Hepatocyte (in vitro differentiated cells): ENCODE results near the gene RPL18. TPM values are rescaled to one million over a fixed set of nuclear protein-coding genes. Genes with fewer than 3 reads are reported as not detected.

Source experiments
- DNase-seq: peaks from one replicate; pipeline ENCODE4 v3.0.0-alpha.2; 2016; ENCODE audit warnings: low spot score
- H2AFZ ChIP-seq: fragments of 200-600 bp; sonication (generic); 2 replicates; pipeline ENCODE4 v1.6.0; 2016; ENCODE audit warnings: antibody characterized with exemption, mild to moderate bottlenecking
- H3K27ac ChIP-seq: fragments of 200-600 bp; sonication (generic); 2 replicates; pipeline ENCODE4 v1.5.1; 2016; ENCODE audit warnings: mild to moderate bottlenecking
- H3K27me3 ChIP-seq: fragments of 200-600 bp; sonication (generic); 2 replicates; pipeline ENCODE4 v1.6.1; 2016
- H3K36me3 ChIP-seq: fragments of 200-600 bp; sonication (generic); replicated peaks from 2 replicates; pipeline ENCODE4 v1.5.1; 2016; ENCODE audit warnings: low read depth; ENCODE audit not compliant: insufficient read depth
- H3K4me1 ChIP-seq: fragments of 200-600 bp; sonication (generic); 2 replicates; pipeline ENCODE4 v1.5.1; 2016; ENCODE audit warnings: mild to moderate bottlenecking, moderate library complexity; ENCODE audit not compliant: insufficient read depth
- H3K4me2 ChIP-seq: fragments of 200-600 bp; sonication (generic); 2 replicates; pipeline ENCODE4 v1.6.0; 2016
- H3K4me3 ChIP-seq: fragments of 200-600 bp; sonication (generic); 2 replicates; pipeline ENCODE4 v1.5.1; 2016; ENCODE audit warnings: mild to moderate bottlenecking
- H3K79me2 ChIP-seq: fragments of 200-600 bp; sonication (generic); 2 replicates; pipeline ENCODE4 v1.6.0; 2017; ENCODE audit warnings: mild to moderate bottlenecking
- H3K9me2 ChIP-seq: fragments of 200-600 bp; sonication (generic); replicated peaks from 2 replicates; pipeline ENCODE4 v1.6.0; 2017; ENCODE audit warnings: mild to moderate bottlenecking; ENCODE audit not compliant: insufficient read depth
- H3K9me3 ChIP-seq: fragments of 200-600 bp; sonication (generic); 2 replicates; pipeline ENCODE4 v1.5.1; 2016; ENCODE audit warnings: low read depth, mild to moderate bottlenecking
- H4K20me1 ChIP-seq: fragments of 200-600 bp; sonication (generic); 2 replicates; pipeline ENCODE4 v1.6.0; 2016; ENCODE audit warnings: mild to moderate bottlenecking; ENCODE audit not compliant: insufficient read depth, poor library complexity, severe bottlenecking
- CTCF ChIP-seq: fragments of 200-600 bp; sonication (generic); IDR thresholded peaks from 2 replicates; pipeline ENCODE4 v1.5.1; 2016; ENCODE audit warnings: antibody characterized with exemption, mild to moderate bottlenecking; ENCODE audit not compliant: poor library complexity
- EZH2 ChIP-seq: fragments of 200-600 bp; sonication (generic); IDR thresholded peaks from 2 replicates; pipeline ENCODE4 v1.6.1; 2016; ENCODE audit warnings: antibody characterized with exemption, mild to moderate bottlenecking, borderline replicate concordance
- EZH2phosphoT487 ChIP-seq: fragments of 200-600 bp; sonication (generic); IDR thresholded peaks from one replicate; pipeline ENCODE4 v1.6.1; 2018; ENCODE audit warnings: antibody characterized with exemption, mild to moderate bottlenecking, low read depth, moderate library complexity; ENCODE audit not compliant: unreplicated experiment, severe bottlenecking
- WGBS: methylation state at CpG from one replicate; pipeline ENCODE4 v1.1.6; 2016; ENCODE audit warnings: low lambda C conversion rate; ENCODE audit errors: missing lambda C conversion rate; 5-methylcytosine and 5-hydroxymethylcytosine counted together
- polyA plus RNA-seq: library from polyadenylated mRNA; unstranded; fragments of >200 nt; fragmentation: Nextera tagmentation; extraction: Ambion mirVana; gene quantifications from 2 replicates; pipeline ENCODE4 v1.2.1, GENCODE V29; 2016
- total RNA-seq: library from RNA; depleted of rRNA; stranded (reverse); fragments of >200 nt; gene quantifications from 2 replicates; pipeline ENCODE4 v1.2.3, GENCODE V29; 2014

RPL18 gene
- total and polyA plus RNA-seq, 2 experiments from 2014 or later, result 623 to 1,372 TPM

GRCh38 chr19:48650974-48651682 is 32.1 kb upstream of the RPL18 start:
- Histone ChIP-seq H4K20me1 (no peaks in the 10 kb centered on the region), H3K4me2 (no peak overlapping the region), H3K9me2 (no peaks in the 10 kb centered on the region), H2AFZ (no peak overlapping the region), H3K27ac (no peak overlapping the region), H3K4me3 (no peak overlapping the region), H3K4me1 (no peaks in the 10 kb centered on the region), H3K27me3 (no peaks in the 10 kb centered on the region), H3K9me3 (no peaks in the 10 kb centered on the region), H3K79me2 (no peaks in the 10 kb centered on the region), H3K36me3 (no peaks in the 10 kb centered on the region)
- DNase-seq, result no peak
- TF ChIP-seq CTCF (no peak), EZH2phosphoT487 (no peak), EZH2 (no peak)
- WGBS, result 94% methylated on average over 12 of the region's 12 CpGs

- H3K9me3 ChIP-seq, result no peaks in the 10 kb centered on the region
- TF ChIP-seq EZH2, result no peak
- TF ChIP-seq CTCF, result no peak
- TF ChIP-seq EZH2phosphoT487, result no peak
- H3K9me2 ChIP-seq, result no peaks in the 10 kb centered on the region
- H3K27me3 ChIP-seq, result no peaks in the 10 kb centered on the region
- DNase-seq, result no peak
- H3K27ac ChIP-seq, result no peak overlapping the region
- H3K79me2 ChIP-seq, result no peaks in the 10 kb centered on the region
- no peaks in the 10 kb centered on the region for H3K36me3 ChIP-seq
- 60% methylated on average over 2 of the region's 2 CpGs for WGBS
- H3K4me3 ChIP-seq, result no peak overlapping the region
- no peak overlapping the region for H3K4me2 ChIP-seq
- H2AFZ ChIP-seq, result no peak overlapping the region
- H4K20me1 ChIP-seq, result no peaks in the 10 kb centered on the region
- peaks cover 11% of the 10 kb centered on the region for H3K4me1 ChIP-seq
These were observed 29.2 kb upstream of the RPL18 start for GRCh38 chr19:48648134-48648533.

GRCh38 chr19:48646722-48647216 is 27.8 kb upstream of the RPL18 start:
- no peak overlapping the region for H3K27ac ChIP-seq
- H3K4me1 ChIP-seq, result peaks cover 11% of the 10 kb centered on the region
- TF ChIP-seq EZH2 (no peak), EZH2phosphoT487 (no peak), CTCF (no peak)
- WGBS, result 48% methylated on average over 3 of the region's 10 CpGs
- no peaks in the 10 kb centered on the region for H3K9me2 ChIP-seq
- no peaks in the 10 kb centered on the region for H3K79me2 ChIP-seq
- H2AFZ ChIP-seq, result peak overlapping the region; percentile 97
- H3K27me3 ChIP-seq, result no peaks in the 10 kb centered on the region
- peak overlapping the region; percentile 99 for H3K4me2 ChIP-seq
- H3K9me3 ChIP-seq, result no peaks in the 10 kb centered on the region
- no peak overlapping the region for H3K4me3 ChIP-seq
- no peaks in the 10 kb centered on the region for H4K20me1 ChIP-seq
- no peak for DNase-seq
- H3K36me3 ChIP-seq, result no peaks in the 10 kb centered on the region
